Measurements from ENCODE around the gene RBMS3. TPM values are rescaled to one million over a fixed set of nuclear protein-coding genes. Genes with fewer than 3 reads are reported as not detected.

RBMS3 gene
- total RNA-seq, 1 donor from 2014 or later = 13.2 TPM

- no peak for TF ChIP-seq CTCF (conservative IDR thresholded peaks at IDR 0.05; ENCODE audit: low read depth, low read length)
- no peak overlapping the region for H3K4me3 ChIP-seq (ENCODE audit: low read depth, low read length)
- DNase-seq (ENCODE audit: low read depth) = no peak
Observed at GRCh38 chr3:29889215-29889614, 608.3 kb downstream of the RBMS3 start.

GRCh38 chr3:29890801-29891200 lies 609.9 kb downstream of the RBMS3 start:
- H3K4me3 ChIP-seq (ENCODE audit: low read depth, low read length) = no peak overlapping the region
- no peak for TF ChIP-seq CTCF (conservative IDR thresholded peaks at IDR 0.05; ENCODE audit: low read depth, low read length)
- DNase-seq (ENCODE audit: low read depth) = no peak

- DNase-seq (ENCODE audit: low read depth) = no peak
- TF ChIP-seq CTCF (conservative IDR thresholded peaks at IDR 0.05; ENCODE audit: low read depth, low read length) = no peak
- H3K4me3 ChIP-seq (ENCODE audit: low read depth, low read length) = no peak overlapping the region
Observed at GRCh38 chr3:29892976-29893554, 612.2 kb downstream of the RBMS3 start.

- TF ChIP-seq CTCF (conservative IDR thresholded peaks at IDR 0.05; ENCODE audit: low read depth, low read length) = no peak
- no peak overlapping the region for H3K4me3 ChIP-seq (ENCODE audit: low read depth, low read length)
- DNase-seq (ENCODE audit: low read depth) = no peak
Observed at GRCh38 chr3:29896856-29897255, 616.0 kb downstream of the RBMS3 start.

GRCh38 chr3:29898171-29898965 lies 617.5 kb downstream of the RBMS3 start:
- DNase-seq (ENCODE audit: low read depth) = no peak
- no peak overlapping the region for H3K4me3 ChIP-seq (ENCODE audit: low read depth, low read length)
- TF ChIP-seq CTCF (conservative IDR thresholded peaks at IDR 0.05; ENCODE audit: low read depth, low read length) = no peak

GRCh38 chr3:29899021-29899420 lies 618.1 kb downstream of the RBMS3 start:
- no peak for TF ChIP-seq CTCF (conservative IDR thresholded peaks at IDR 0.05; ENCODE audit: low read depth, low read length)
- no peak for DNase-seq (ENCODE audit: low read depth)
- H3K4me3 ChIP-seq (ENCODE audit: low read depth, low read length) = no peak overlapping the region

GRCh38 chr3:29901097-29901496 lies 620.2 kb downstream of the RBMS3 start:
- H3K4me3 ChIP-seq (ENCODE audit: low read depth, low read length) = no peak overlapping the region
- TF ChIP-seq CTCF (conservative IDR thresholded peaks at IDR 0.05; ENCODE audit: low read depth, low read length) = no peak
- DNase-seq (ENCODE audit: low read depth) = no peak

Measured in epithelial cell of proximal tubule (primary cell).